ENCODE data around the gene GOLT1A.
A peak's percentile ranks its signal among the peaks of the same experiment; 100 is the strongest.

GOLT1A gene

GRCh38 chr1:204219971-204220616 is 6.3 kb upstream of the GOLT1A start:
- no peak for DNase-seq (ENCODE audit: low read depth in 2 of 2)

GRCh38 chr1:204218552-204218951 is 4.8 kb upstream of the GOLT1A start:
- DNase-seq (ENCODE audit: low read depth in 2 of 2): no peak

GRCh38 chr1:204217648-204218000 is 3.8 kb upstream of the GOLT1A start:
- no peak for DNase-seq (ENCODE audit: low read depth in 2 of 2)

DNA sequence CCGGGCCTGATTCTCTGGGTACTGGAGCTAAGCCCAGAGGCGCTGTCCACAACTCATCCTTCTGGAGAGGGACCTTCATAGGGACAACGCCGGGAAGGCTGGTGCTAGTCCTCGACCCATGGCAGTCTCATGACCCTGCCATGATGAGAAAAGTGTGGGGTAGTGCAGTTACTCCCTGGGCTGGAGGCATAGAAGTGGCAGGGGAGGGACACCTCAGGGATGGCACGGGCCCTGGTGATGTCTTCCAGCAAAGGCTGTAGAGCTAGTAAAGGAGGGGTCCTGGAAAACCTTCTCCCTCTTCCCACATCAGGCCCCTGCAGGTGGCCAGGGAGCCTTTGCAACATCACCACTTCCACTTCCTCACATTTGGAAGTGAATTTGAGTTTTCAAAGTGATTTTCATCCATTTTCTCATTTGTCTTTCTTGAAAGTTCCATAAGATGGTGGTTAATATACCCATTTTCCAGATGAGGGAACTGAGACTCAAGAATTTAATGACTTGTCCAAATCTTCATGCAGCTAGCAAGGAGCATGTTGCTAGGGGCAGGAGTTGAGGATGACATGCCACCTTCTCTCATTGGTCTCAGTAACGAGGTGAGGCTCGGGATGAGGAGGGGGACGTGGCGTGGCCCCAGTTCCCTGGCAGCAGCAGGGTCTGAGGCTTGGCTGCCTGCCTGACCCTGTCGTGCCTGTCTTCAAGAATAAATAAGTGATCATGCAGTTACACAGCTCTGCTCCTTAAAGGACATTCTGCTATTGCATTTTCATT is 3.3 kb upstream of the GOLT1A start:
- DNase-seq (ENCODE audit: low read depth in 2 of 2): no peak

DNA sequence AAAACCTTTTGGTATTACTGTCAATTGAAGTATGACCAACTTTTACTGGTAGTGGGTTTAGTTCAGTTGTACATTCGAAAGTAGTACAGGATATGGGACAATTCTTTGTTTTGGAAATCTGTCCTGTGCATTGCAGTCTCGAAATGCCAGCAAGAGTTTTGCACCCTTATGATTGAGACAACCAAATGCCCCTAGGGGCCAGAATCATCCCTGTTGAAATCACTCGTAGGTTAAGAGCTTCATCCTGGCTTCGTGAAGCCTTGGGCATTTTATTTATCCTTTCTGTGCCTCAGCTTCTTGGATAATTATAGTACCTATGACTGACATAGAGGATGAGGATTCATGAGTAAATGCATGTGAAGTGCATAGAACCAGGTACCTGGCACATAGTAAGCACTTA is 2.4 kb upstream of the GOLT1A start:
- no peak for DNase-seq (ENCODE audit: low read depth in 2 of 2)

DNA sequence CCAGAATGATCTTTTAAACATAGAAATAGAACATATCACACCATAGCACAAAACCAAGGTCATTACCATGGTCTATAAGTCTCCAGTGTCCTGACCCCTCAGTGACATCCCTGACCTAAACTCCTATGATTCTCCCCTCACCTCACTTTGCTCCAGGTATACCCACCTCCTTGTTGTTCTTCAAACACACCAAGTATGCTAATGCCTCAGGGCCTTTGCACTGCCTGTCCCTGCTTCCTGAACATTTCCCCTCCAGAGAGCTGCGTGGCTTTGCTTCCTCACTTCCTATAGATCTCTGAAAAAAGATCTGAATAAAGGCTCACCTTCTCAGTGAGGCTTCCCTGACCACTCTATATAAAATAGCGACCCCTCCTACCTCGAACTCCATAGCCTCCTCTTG is 1.1 kb downstream of the GOLT1A start:
- DNase-seq (ENCODE audit: low read depth in 2 of 2): no peak

GRCh38 chr1:204211046-204211445 is 2.7 kb downstream of the GOLT1A start:
- no peak for DNase-seq (ENCODE audit: low read depth in 2 of 2)

- peak; percentile 41 to 61 for DNase-seq (ENCODE audit: low read depth in 2 of 2)
These were observed 6.6 kb downstream of the GOLT1A start for GRCh38 chr1:204207136-204207616.

DNA sequence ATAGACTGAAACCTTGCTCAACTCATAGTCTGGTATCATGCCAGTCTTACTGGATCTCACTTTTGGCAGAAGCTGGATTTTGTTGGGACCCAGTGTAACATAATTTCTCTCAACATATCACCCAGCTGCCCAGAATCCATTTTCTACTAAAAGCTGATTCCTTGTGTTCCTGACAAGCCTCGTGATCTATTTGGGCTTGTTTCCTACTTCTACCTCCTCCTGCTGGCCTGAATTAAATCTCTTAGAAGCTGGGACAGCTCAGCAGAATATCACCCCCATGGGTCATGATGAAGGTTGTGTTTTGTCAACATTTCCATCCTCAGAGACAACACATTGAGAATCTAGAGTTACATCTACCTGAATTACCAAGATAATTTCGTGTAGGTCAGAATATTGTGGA is 7.7 kb downstream of the GOLT1A start:
- no peak for DNase-seq (ENCODE audit: low read depth in 2 of 2)

DNA sequence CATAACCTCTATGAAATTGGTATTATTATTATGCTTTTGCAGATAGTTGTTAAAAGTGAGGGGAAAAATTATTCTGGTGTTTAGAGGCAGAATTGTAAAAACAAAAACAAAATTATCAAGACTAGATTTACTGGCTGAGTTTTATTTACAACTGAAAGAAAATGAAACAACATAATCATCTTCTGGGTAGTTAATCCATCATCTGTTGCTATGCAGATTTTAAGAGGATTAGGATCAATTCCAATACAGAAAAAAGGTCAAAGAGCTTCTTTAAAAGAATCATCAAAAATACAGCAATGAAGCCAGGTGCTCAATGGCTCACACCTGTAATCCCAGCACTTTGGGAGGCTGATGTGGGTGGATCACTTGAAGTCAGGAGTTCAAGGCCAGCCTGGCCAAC is 8.3 kb downstream of the GOLT1A start:
- no peak for DNase-seq (ENCODE audit: low read depth in 2 of 2)

DNA sequence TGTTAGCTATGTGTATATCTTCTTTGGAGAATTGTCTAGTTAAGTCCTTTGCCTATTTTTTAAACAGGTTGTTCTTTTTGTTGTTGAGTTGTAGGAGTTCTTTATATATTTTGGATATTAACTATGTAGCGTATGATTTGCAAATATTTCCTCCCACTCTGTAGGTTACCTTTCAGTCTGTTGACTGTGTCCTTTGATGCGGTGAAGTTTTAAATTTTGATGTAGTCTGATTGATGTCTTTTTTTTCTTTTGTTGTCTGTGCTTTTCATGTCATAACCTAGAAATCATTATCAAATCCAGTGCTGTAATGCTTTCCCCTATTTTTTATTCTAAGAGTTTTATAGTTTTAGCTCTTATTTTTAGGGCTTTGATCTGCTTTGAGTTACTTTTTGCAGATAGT is 8.8 kb downstream of the GOLT1A start:
- no peak for DNase-seq (ENCODE audit: low read depth in 2 of 2)

DNA sequence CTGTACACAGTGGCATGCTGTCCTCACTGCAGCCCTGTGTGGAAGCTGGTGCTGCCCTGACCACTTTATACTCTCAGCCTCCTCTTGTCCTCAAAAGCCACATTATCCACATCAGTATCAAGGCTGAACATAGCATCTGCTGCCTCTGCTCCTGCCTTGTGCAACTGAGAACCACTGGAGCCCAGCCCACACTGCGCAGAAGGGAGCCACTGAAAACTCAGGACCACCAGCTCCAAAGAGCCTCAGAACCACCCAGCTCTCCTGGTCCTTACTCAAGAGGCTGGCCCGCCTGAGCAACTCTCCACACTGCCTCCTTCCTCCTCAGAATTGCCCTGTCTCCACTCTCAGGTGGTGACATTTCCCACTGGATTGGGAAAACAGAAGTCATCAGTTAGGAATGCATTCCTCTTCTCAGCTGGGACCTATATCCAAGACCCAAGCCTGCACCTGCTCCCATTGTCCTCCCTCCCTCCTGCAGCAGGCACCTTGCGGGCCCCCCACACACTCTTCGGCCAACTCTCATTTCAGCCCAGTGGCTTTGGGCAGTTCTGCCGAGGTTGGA is 10.5 kb downstream of the GOLT1A start:
- DNase-seq (ENCODE audit: low read depth in 2 of 2): no peak

GRCh38 chr1:204202481-204202880 is 11.3 kb downstream of the GOLT1A start:
- DNase-seq (ENCODE audit: low read depth in 2 of 2): no peak

DNA sequence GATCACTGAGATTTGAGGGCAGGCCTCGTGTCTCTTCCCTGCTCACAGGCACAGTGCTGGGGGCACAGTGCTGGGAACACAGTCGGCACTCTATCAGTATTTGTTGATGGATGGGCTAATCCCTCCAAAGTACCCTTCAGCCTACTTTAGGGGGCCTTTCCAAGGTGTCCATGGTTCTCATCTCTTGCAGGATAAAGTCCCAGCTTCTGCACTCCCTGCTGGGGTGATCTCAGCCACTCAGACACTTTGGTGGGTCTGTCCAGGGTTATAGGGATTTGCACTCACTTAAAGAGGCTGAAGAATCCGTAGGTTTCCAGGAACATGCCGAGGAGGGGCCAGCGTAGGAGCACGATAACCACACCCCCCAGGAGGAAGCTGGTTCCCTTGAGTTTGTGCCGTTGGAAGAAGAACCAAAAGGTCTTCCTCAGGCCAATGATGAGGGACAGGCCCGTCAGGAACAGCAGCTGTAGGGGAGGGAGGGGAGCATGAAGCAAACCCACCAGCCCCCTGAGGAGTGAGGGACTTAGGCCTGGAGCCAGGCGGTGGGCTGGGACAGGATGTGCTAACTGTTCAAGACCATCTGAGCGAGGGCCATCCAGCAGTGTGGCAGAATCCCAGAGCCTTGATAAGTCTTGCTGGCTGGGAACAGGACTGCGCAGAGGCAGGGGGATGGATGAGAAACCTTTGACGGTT is 12.3 kb downstream of the GOLT1A start:
- no peak for DNase-seq (ENCODE audit: low read depth in 2 of 2)

DNA sequence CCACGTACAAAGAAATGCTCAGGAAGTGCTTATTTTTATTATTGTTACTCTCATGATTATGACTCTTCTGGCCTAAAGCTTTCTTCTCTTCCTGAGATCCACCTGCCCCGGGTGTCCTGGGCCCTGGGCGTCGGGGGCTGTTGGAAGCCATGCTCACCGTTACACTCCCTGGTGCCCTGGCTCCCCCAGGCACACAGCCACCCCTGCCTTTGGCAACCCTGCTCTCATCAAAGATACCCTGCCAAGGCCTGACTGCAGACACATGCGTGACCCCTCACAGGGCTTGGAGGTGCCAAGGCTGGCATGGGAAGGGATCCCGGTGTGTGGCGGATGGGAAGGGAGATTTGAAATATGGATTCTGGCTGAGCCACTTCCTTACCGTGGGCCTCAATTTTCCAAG is 14.2 kb downstream of the GOLT1A start:
- DNase-seq (ENCODE audit: low read depth in 2 of 2): no peak

GRCh38 chr1:204198348-204199340 is 15.1 kb downstream of the GOLT1A start:
- DNase-seq (ENCODE audit: low read depth in 2 of 2): no peak

DNA sequence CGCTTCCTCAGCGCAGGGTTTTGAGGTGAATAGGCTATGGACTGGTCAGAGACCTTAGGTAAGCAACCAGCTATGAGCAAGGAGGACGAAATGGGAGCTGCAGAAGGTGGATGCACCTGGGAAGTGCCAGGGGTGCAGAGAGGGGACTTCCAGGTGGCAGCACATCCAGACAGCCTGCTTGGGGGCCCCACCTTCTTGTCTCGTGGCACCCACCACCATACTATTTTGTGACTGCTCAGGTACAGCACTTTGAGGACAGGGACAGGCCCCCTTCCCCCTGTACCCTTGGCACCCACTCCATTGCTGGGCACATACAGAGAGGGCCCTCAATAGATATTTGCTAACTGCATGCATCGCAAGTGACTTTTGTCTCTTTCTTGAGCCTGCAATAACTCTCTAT is 16.7 kb downstream of the GOLT1A start:
- no peak for DNase-seq (ENCODE audit: low read depth in 2 of 2)

DNA sequence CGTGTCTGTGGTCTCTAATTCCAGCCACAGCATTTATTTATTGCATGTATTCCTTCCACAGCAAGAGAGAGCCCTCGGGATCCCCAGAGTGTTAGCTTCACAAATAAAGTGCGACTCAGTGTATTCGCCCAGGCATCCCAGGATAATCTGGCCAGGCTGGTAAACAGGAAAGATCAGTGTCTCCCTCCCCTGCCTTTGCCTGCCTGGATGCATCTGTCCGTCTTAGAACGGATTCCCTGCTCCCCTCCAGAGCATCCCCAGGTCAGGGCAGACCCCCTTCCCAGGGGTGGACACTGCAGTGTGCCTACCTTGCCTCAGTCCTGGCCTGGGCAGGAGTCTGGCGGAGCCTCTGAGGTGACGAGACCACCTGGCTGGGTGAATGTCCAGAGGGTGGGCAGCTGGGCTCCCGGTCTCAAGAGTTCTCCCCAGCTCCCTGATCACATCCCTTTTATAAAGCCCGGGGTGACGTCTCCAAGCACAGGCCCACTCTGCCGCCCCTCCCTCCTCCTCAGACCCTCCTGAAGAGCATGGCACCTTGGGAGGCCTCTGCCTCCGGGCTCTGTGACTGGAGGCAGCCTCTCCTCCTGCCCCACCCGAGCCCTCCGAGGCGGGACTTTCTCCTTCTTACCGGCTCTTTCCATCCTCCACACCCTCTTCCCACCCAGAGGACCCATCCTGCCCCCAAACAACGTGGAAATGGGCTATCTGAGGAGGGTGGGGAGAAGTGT is 17.6 kb downstream of the GOLT1A start, which contains the start of gene KISS1:
TSS of gene KISS1 (minus strand) at position 424 of the 728 bp plus-strand sequence. CDS start 3,615 bp downstream, outside the sequence.
- no peak for DNase-seq (ENCODE audit: low read depth in 2 of 2)

GRCh38 chr1:204194771-204195170 is 19.0 kb downstream of the GOLT1A start:
- no peak for DNase-seq (ENCODE audit: low read depth in 2 of 2)

DNA sequence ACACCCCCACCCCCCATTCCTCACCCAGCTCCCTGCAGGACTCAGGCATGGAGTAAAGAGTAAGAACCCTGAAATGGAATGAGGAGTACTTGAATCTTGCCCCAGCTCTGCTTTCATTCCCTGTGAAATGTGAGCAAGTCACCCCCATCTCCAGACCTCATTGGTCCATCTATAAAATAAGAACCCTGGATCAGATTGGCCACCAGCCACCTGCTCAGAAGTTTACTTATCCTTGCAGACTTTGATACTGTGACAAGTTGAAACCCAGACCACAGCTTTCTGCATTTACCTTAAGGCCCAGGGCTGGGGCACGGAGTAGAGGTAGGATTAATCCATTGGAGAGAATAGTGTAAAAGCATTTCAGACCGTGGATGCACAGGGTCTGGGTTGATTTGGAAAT is 19.7 kb downstream of the GOLT1A start:
- no peak for DNase-seq (ENCODE audit: low read depth in 2 of 2)

Data from stimulated activated CD8-positive, alpha-beta memory T cell treated with anti-CD3 and anti-CD28 coated beads, Interleukin-7, amount 100 ng/mL, for 1 hour (primary cell).